OCI-LY1 (cell line): Measurements from ENCODE around the gene TM4SF4.

Source experiments
- H2AFZ ChIP-seq: fragments of 200-600 bp; sonication (generic), shearing (Covaris generic); 2 replicates; pipeline ENCODE4 v1.6.0; 2014; ENCODE audit warnings: antibody characterized with exemption, mild to moderate bottlenecking, low read length
- H3F3A ChIP-seq: fragments of 200-600 bp; sonication (generic), shearing (Covaris generic); 2 replicates; pipeline ENCODE4 v1.6.0; 2014; ENCODE audit warnings: mild to moderate bottlenecking, antibody characterized with exemption, low read length, moderate library complexity; ENCODE audit not compliant: insufficient read depth
- H3K27ac ChIP-seq: fragments of 200-600 bp; sonication (generic); 2 replicates; pipeline ENCODE4 v1.5.1; 2014; ENCODE audit warnings: low read length, mixed run types, mild to moderate bottlenecking, low read depth; ENCODE audit not compliant: poor library complexity, severe bottlenecking
- H3K27me3 ChIP-seq: fragments of 200-600 bp; sonication (generic); 2 replicates; pipeline ENCODE4 v1.6.0; 2014; ENCODE audit warnings: antibody characterized with exemption, mild to moderate bottlenecking, low read length, moderate library complexity; ENCODE audit not compliant: insufficient read depth
- H3K36me3 ChIP-seq: fragments of 200-600 bp; sonication (generic); 2 replicates; pipeline ENCODE4 v1.6.1; 2014; ENCODE audit warnings: mild to moderate bottlenecking, antibody characterized with exemption, low read length, moderate library complexity, mixed read lengths; ENCODE audit not compliant: insufficient read depth
- H3K4me1 ChIP-seq: fragments of 200-600 bp; sonication (generic); 2 replicates; pipeline ENCODE4 v1.5.1; 2014; ENCODE audit warnings: mild to moderate bottlenecking, low read length, moderate library complexity; ENCODE audit not compliant: insufficient read depth, severe bottlenecking
- H3K4me2 ChIP-seq: fragments of 200-600 bp; sonication (generic), shearing (Covaris generic); 2 replicates; pipeline ENCODE4 v1.6.1; 2014; ENCODE audit warnings: low read length
- H3K4me3 ChIP-seq: fragments of 200-600 bp; sonication (generic); 2 replicates; pipeline ENCODE4 v1.5.1; 2014; ENCODE audit warnings: low read length, low read depth, mild to moderate bottlenecking, mixed read lengths; ENCODE audit not compliant: poor library complexity, severe bottlenecking
- H3K79me2 ChIP-seq: fragments of 200-600 bp; shearing (Covaris generic); 2 replicates; pipeline ENCODE4 v1.6.1; 2016; ENCODE audit warnings: mixed run types, low read length, mixed read lengths; ENCODE audit not compliant: insufficient read depth
- H3K9ac ChIP-seq: fragments of 200-600 bp; sonication (generic), shearing (Covaris generic); 2 replicates; pipeline ENCODE4 v1.6.1; 2014; ENCODE audit warnings: mild to moderate bottlenecking, low read length, mixed read lengths
- H3K9me2 ChIP-seq: fragments of 200-600 bp; sonication (generic), shearing (Covaris generic); 2 replicates; pipeline ENCODE4 v1.6.1; 2014; ENCODE audit warnings: low read depth, mild to moderate bottlenecking, low read length, mixed read lengths
- H3K9me3 ChIP-seq: fragments of 200-600 bp; shearing (Covaris generic); 2 replicates; pipeline ENCODE4 v1.6.1; 2014; ENCODE audit warnings: low read length, mixed read lengths
- H4K20me1 ChIP-seq: fragments of 200-600 bp; sonication (generic), shearing (Covaris generic); 2 replicates; pipeline ENCODE4 v1.6.0; 2016; ENCODE audit warnings: mild to moderate bottlenecking, low read length; ENCODE audit not compliant: insufficient read depth
- CTCF ChIP-seq: fragments of 200-600 bp; sonication (generic), shearing (Covaris generic); IDR thresholded peaks from 2 replicates; pipeline ENCODE4 v1.5.1; 2017; ENCODE audit warnings: mild to moderate bottlenecking, antibody characterized with exemption, low read length, moderate library complexity, mixed read lengths
- EZH2 ChIP-seq: fragments of 200-600 bp; sonication (generic), shearing (Covaris generic); IDR thresholded peaks from 2 replicates; pipeline ENCODE4 v1.8.0; 2017; ENCODE audit warnings: borderline replicate concordance, mixed run types, mild to moderate bottlenecking, antibody characterized with exemption, low read length, moderate library complexity, mixed read lengths

Gene TM4SF4

GRCh38 chr3:149449182-149449581 is 25.3 kb upstream of the TM4SF4 start:
- Histone ChIP-seq H3K36me3 (no peaks in the 10 kb centered on the region), H3K4me3 (no peak overlapping the region), H3K9me2 (no peaks in the 10 kb centered on the region), H3K27ac (no peak overlapping the region), H3K4me1 (no peaks in the 10 kb centered on the region), H3K27me3 (no peaks in the 10 kb centered on the region), H3K79me2 (no peaks in the 10 kb centered on the region), H3K4me2 (no peak overlapping the region), H3K9ac (no peak overlapping the region), H3K9me3 (peaks cover 6% of the 10 kb centered on the region; the same call in 1 of the 2 replicates), H2AFZ (no peak overlapping the region), H3F3A (no peaks in the 10 kb centered on the region), H4K20me1 (no peaks in the 10 kb centered on the region)
- TF ChIP-seq CTCF, result no peak
- TF ChIP-seq EZH2, result no peak

DNA sequence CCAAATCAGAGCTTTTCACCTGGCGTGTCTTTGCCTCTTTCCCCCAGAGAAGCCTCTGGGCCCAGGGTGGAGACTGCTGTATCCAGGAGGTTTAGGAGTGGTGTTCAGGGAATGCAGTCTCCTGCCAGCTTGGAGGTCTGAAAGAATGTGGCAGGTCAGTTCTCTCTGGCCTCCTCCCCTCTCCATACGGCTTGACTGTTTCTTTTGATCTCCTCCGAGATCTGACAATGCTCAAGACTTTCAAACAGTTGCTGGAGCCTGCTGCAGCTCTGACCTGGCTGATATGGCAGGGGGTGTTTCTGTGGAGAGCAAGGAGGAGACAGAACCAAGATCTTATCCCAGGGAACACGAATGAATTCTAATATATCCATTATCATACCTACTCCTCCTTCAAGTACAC is 24.7 kb upstream of the TM4SF4 start:
- Histone ChIP-seq H3K4me3 (no peak overlapping the region), H3K79me2 (no peaks in the 10 kb centered on the region), H3K9me2 (no peaks in the 10 kb centered on the region), H3K27me3 (no peaks in the 10 kb centered on the region), H3K4me2 (no peak overlapping the region), H3K9ac (no peak overlapping the region), H3K9me3 (peaks cover 6% of the 10 kb centered on the region; the same call in 1 of the 2 replicates), H2AFZ (no peak overlapping the region), H3F3A (no peaks in the 10 kb centered on the region), H3K27ac (no peak overlapping the region), H3K4me1 (no peaks in the 10 kb centered on the region), H4K20me1 (no peaks in the 10 kb centered on the region), H3K36me3 (no peaks in the 10 kb centered on the region)
- TF ChIP-seq CTCF (no peak), EZH2 (no peak)

- Histone ChIP-seq H3K9me2 (no peaks in the 10 kb centered on the region), H3F3A (no peaks in the 10 kb centered on the region), H3K27ac (no peak overlapping the region), H3K4me3 (no peak overlapping the region), H3K79me2 (no peaks in the 10 kb centered on the region), H2AFZ (no peak overlapping the region), H4K20me1 (no peaks in the 10 kb centered on the region), H3K4me2 (no peak overlapping the region), H3K36me3 (no peaks in the 10 kb centered on the region), H3K4me1 (no peaks in the 10 kb centered on the region), H3K9ac (no peak overlapping the region), H3K27me3 (no peaks in the 10 kb centered on the region), H3K9me3 (peaks cover 6% of the 10 kb centered on the region; the same call in 1 of the 2 replicates)
- TF ChIP-seq EZH2 (no peak), CTCF (no peak)
Measured at GRCh38 chr3:149450281-149450680, 24.2 kb upstream of the TM4SF4 start.
